GM18526 (cell line): Measurements from ENCODE around the gene CDC14A.

Source experiments
- POLR2A ChIP-seq: IDR thresholded peaks from 3 replicates; pipeline ENCODE4 v1.6.1; 2011; ENCODE audit not compliant: insufficient read length; ENCODE audit errors: extremely low read depth

Gene CDC14A

DNA sequence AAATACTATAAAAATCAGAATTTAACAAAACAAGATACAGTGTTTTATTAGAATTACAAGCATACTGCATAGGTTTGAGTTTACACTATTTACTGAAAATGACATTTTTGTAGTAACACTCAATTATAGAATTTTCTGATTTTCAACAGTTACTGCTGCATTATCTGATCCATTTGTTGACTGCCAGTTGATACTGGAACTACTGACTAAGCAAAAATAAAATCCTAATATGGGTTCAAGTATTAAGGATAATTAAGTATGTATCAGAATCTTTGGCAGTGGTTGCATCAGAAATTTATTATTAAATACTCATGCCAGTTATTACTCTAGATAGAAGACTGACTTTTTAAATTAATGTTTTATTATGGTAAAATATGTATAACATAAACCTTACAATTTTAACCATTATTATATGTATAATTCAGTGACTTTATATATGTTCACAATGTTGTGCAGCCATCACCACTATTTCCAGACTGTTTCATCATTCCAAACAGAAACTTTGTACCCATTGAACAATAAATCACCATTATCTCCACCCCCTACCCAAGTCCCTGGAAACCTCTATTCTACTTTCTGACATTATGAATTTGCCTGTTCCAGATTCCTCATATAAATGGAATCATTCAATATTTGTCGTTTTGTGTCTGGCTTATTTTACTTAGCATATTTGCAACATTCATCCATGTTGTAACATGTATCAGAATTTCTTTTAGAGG lies 127.5 kb downstream of the CDC14A start:
- no peak for TF ChIP-seq POLR2A

DNA sequence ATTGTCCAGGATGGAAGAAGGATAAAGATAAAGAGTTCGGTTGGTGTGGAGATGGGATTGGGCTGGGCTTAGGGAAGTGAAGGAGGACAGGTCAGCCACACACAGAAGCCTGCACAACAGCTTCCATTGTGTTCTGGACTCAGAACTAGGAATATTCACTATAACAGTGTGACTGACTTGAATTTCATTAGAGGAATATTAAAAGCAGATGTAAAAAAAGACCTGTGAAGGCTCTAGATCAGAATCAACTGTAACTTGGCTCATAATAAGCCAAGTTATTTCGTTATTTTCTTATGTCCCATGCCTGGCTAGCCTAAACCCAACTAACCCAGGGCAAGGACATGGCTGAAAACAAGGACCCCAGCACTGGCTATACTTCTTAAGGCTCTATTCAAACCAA lies 129.0 kb downstream of the CDC14A start:
- no peak for TF ChIP-seq POLR2A

- TF ChIP-seq POLR2A, result no peak
Measured at GRCh38 chr1:100482167-100482566, 129.9 kb downstream of the CDC14A start.

DNA sequence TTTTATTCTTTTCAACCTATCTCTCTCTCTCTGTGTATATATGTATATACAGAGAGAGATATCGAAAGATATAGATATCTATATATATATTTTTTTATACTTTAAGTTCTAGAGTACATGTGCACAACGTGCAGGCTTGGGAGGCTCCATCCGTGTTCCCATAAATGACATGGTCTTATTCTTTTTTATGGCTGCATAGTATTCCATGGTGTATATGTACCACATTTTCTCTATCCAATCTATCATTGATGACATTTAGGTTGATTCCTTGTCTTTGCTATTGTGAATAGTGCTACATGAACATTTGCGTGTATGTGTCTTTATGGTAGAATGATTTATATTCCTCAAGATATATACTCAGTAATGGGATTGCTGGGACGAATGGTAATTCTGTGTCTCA lies 130.4 kb downstream of the CDC14A start:
- no peak for TF ChIP-seq POLR2A

- no peak for TF ChIP-seq POLR2A
Measured at GRCh38 chr1:100483230-100483629, 130.9 kb downstream of the CDC14A start.

DNA sequence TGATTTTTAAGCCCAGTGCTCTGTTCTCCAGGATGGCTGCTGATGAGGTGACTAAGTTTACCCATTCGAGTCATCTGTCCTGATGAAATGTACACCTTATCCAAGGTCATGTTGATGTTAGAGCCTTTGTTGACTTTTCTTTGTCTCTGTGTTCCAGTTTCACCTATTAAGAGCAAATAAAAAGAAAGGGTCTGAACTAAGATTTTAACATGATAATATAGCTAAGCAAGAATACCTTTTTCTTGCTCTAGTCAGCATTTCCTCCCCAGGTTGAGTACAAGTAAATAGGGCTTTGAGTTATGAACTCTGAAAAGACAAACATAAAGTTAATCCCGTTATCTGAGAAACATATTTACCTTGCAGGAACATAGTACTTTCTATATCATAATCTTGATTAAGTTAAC lies 133.6 kb downstream of the CDC14A start:
- no peak for TF ChIP-seq POLR2A

- TF ChIP-seq POLR2A, result no peak
Measured at GRCh38 chr1:100494393-100495084, 142.2 kb downstream of the CDC14A start.

DNA sequence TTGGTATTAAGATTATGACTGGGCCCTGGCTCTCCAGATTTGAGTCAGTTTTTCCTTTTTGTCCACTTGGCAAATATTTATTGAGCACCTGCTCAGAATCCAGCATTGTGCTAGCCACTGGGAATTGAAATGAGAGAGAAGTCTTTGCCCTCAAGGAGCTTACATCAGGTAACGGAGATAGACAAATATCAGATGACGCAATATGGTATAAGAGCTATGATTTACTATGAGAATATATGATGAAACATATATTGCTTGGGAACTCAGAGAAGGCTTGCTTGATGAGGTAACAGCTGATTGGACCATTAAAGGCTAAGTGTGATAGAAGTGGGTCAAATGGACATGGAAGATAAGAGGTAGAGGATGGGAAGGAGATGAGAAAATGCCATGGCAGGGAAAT lies 144.6 kb downstream of the CDC14A start:
- no peak for TF ChIP-seq POLR2A

DNA sequence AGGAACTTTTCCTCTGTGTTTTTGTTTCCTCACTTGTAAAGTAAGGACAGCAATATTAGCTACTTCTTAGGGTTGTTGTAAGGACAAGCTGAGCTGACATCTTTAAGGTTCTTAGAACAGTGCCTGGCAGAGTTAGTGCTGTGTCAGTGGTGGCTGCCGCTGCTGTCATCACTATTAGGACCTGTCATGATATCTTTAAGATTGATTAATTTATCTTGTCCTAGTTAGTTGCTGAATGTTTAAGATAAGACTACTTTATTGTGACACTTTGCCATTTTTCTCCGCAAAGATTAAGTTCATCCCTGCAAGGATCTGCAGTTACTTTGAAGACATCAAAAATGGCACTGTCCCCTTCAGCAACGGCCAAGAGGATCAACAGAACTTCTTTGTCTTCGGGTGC lies 145.5 kb downstream of the CDC14A start:
- TF ChIP-seq POLR2A, result no peak

DNA sequence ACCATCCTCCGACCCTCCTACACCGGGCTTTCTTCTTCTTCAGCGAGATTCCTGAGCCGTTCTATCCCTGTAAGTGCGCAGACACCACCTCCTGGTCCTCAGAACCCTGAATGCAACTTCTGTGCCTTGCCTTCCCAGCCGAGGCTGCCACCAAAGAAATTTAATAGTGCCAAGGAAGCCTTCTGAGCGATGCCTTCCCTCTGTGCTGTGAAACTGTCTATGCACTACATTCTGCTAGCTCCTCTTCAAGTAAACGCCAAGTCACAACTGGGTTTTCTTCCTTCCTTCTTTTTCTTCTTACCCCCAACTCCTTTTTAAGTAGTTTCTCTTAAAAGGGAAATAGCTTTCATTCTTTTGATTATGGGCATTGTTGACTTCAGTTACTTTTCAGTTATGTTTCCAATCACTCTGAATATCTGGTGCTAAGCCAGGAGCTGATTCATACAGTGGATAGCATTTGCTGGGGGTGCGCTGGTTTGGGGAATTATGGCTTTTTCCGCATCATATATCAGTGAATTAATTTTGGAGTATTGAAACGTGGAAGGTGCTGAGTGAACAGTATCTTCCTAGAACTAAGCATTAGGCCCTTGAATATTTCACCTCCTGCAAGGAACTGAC lies 147.0 kb downstream of the CDC14A start:
- TF ChIP-seq POLR2A, result no peak

DNA sequence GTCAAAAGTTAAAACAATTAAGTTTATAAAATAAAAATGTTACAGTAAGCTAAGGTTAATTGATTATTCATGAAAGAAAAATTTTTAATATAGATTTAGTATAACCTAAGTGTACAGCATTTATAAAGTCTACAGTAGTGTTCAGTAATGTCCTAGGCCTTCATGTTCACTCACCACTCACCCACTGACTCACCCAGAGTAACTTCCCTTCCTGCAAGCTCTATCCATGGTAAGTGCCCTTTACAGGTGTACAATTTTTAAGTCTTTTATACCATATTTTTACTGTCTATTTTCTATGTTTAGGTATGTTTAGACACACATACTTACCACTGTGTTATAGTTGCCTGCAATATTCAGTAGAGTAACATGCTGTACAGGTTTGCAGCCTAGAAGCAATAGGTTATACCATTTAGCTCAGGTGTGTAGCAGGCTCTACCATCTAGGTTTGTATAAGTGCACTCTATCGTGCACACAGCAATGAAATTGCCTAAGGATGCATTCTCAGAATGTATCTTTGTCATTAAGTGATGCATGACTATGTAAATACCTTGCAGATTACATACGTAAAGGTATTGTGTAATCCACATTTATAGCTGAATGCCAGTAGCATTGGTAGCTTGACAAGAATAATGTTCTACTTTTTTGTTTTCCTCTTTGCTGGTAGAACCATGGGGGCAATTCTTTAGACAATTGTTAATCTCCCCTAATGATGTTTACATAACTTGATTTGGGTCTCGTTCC lies 149.9 kb downstream of the CDC14A start:
- no peak for TF ChIP-seq POLR2A

DNA sequence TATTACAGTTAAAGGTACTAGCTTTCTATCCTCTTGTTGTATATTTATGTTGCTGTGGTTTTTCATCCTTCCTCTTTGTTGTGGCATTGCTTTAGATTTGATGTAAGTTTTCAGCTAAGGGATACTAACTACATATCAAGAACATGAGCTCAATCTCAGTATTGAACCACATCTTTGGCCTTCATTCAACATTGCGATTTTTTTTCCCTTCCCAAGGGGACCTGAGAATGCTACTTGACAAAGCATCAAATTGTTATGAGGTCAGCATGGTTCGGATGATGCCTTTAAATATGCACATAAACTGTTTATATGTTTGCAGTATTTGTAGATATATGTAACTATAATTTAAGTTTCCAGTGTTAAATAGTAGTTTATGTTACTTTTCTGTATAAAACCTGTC lies 153.9 kb downstream of the CDC14A start:
- TF ChIP-seq POLR2A, result no peak

GRCh38 chr1:100510451-100510850 lies 158.1 kb downstream of the CDC14A start:
- TF ChIP-seq POLR2A, result no peak

GRCh38 chr1:100511058-100511457 lies 158.8 kb downstream of the CDC14A start:
- no peak for TF ChIP-seq POLR2A

DNA sequence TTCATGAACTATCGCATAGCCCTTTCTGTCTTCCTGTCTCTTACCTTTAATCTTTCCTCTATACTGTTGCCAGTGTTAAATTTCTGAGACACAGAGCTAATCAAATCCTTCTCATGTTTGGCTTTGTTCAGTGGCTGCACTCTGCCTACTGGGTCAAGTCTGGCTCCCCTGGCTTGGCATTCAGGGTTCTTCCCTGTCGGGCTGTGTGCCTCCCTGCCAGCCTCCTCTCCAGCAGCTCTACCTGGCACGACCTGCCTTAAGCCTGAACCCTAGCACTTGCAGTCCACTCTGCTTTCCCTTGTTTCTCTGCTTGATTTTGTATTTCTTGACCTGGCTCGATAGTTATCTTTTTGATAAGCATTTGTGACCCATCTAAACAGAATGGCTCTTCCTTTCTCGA lies 159.5 kb downstream of the CDC14A start:
- TF ChIP-seq POLR2A, result no peak
